ENCODE measurements around the gene PTGS2.

DNA sequence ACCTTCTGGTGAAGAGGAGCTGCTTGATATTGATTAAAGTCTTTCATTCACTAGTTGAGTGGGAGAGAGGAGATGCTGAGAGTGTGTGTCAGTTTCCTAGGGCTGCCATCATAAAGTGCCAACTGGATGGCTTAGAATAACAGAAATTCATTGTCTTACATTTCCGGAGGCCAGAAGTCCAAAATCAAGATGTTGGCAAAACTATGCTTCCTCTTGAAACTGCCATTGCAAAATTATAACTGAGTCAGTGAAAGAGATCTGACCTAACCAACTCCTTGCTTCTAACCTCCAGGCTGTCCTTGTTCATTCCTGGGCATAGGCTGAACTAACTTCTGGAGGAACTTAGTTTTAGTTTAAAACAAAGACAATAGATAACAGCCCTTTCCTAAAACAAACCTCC is 47.1 kb downstream of the PTGS2 start:
- TF ChIP-seq PHF21A (IDR thresholded peaks at IDR 0.05; ENCODE audit: borderline replicate concordance, low read depth) (no peak), NR2C1 (IDR thresholded peaks at IDR 0.05) (no peak), NR2C1 (tag; IDR thresholded peaks at IDR 0.05) (no peak), CBX8 (IDR thresholded peaks at IDR 0.05; ENCODE audit: borderline replicate concordance, extremely low read depth, low read depth, low read length, poor library complexity, severe bottlenecking) (no peak), CHD4 (IDR thresholded peaks at IDR 0.05; ENCODE audit: insufficient read depth, insufficient replicate concordance, low read depth, low read length, poor library complexity, severe bottlenecking) (no peak), POLR2A (conservative IDR thresholded peaks at IDR 0.05) (no peak), POLR2AphosphoS5 (IDR thresholded peaks at IDR 0.05; ENCODE audit: control insufficient read depth, insufficient read depth, low read depth, low read length) (no peak)
- TF ChIP-seq, protein P1, sequence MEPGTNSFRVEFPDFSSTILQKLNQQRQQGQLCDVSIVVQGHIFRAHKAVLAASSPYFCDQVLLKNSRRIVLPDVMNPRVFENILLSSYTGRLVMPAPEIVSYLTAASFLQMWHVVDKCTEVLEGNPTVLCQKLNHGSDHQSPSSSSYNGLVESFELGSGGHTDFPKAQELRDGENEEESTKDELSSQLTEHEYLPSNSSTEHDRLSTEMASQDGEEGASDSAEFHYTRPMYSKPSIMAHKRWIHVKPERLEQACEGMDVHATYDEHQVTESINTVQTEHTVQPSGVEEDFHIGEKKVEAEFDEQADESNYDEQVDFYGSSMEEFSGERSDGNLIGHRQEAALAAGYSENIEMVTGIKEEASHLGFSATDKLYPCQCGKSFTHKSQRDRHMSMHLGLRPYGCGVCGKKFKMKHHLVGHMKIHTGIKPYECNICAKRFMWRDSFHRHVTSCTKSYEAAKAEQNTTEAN (CRISPR knock-in tag; IDR thresholded peaks at IDR 0.05) = no peak
- TF ChIP-seq, protein P2, sequence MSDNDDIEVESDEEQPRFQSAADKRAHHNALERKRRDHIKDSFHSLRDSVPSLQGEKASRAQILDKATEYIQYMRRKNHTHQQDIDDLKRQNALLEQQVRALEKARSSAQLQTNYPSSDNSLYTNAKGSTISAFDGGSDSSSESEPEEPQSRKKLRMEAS (CRISPR knock-in tag; IDR thresholded peaks at IDR 0.05) = no peak
- TF ChIP-seq, protein P3, sequence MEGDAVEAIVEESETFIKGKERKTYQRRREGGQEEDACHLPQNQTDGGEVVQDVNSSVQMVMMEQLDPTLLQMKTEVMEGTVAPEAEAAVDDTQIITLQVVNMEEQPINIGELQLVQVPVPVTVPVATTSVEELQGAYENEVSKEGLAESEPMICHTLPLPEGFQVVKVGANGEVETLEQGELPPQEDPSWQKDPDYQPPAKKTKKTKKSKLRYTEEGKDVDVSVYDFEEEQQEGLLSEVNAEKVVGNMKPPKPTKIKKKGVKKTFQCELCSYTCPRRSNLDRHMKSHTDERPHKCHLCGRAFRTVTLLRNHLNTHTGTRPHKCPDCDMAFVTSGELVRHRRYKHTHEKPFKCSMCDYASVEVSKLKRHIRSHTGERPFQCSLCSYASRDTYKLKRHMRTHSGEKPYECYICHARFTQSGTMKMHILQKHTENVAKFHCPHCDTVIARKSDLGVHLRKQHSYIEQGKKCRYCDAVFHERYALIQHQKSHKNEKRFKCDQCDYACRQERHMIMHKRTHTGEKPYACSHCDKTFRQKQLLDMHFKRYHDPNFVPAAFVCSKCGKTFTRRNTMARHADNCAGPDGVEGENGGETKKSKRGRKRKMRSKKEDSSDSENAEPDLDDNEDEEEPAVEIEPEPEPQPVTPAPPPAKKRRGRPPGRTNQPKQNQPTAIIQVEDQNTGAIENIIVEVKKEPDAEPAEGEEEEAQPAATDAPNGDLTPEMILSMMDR (IDR thresholded peaks at IDR 0.05 in 2 of 3, conservative IDR thresholded peaks at IDR 0.05 in 1 of 3; ENCODE audit: insufficient read depth in 2 of 3, low read depth in 1 of 3, low read length in 3 of 3) = no peak
